Loucy (cell line): ENCODE results near the gene MALAT1.
A peak's percentile ranks its signal among the peaks of the same experiment; 100 is the strongest.

Experiments
- H2AFZ ChIP-seq: fragments of 200-600 bp; sonication (generic); 2 replicates; pipeline ENCODE4 v1.6.0; 2016; ENCODE audit warnings: antibody characterized with exemption, mild to moderate bottlenecking, low read length, moderate library complexity
- H3F3A ChIP-seq: fragments of 200-600 bp; 2 replicates; pipeline ENCODE4 v1.6.0; 2016; ENCODE audit warnings: antibody characterized with exemption, low read depth, mild to moderate bottlenecking
- H3K27me3 ChIP-seq: fragments of 200-600 bp; sonication (generic); 2 replicates; pipeline ENCODE4 v1.6.1; 2014; ENCODE audit warnings: low read length, mild to moderate bottlenecking; ENCODE audit not compliant: insufficient read depth, poor library complexity, severe bottlenecking
- H3K36me3 ChIP-seq: fragments of 200-600 bp; sonication (generic); 2 replicates; pipeline ENCODE4 v1.6.1; 2016; ENCODE audit warnings: low read length; ENCODE audit not compliant: insufficient read depth
- H3K4me1 ChIP-seq: fragments of 200-600 bp; sonication (generic); 2 replicates; pipeline ENCODE4 v1.5.1; 2014; ENCODE audit warnings: low read length, mild to moderate bottlenecking; ENCODE audit not compliant: insufficient read depth, poor library complexity, severe bottlenecking
- H3K4me2 ChIP-seq: fragments of 200-600 bp; sonication (generic); 2 replicates; pipeline ENCODE4 v1.6.0; 2014; ENCODE audit warnings: antibody characterized with exemption, low read length, low read depth, mild to moderate bottlenecking; ENCODE audit not compliant: poor library complexity, severe bottlenecking
- H3K4me3 ChIP-seq: fragments of 200-600 bp; sonication (generic); 2 replicates; pipeline ENCODE4 v1.5.1; 2014; ENCODE audit warnings: low read length, mild to moderate bottlenecking, mixed read lengths; ENCODE audit not compliant: poor library complexity, severe bottlenecking
- H3K79me2 ChIP-seq: fragments of 200-600 bp; sonication (generic); 2 replicates; pipeline ENCODE4 v1.6.1; 2014; ENCODE audit warnings: low read length; ENCODE audit not compliant: insufficient read depth
- H3K9ac ChIP-seq: fragments of 200-600 bp; sonication (generic); 2 replicates; pipeline ENCODE4 v1.6.0; 2014; ENCODE audit warnings: mild to moderate bottlenecking, low read depth, low read length, moderate library complexity; ENCODE audit not compliant: poor library complexity, severe bottlenecking
- H3K9me2 ChIP-seq: fragments of 200-600 bp; sonication (generic); replicated peaks from 2 replicates; pipeline ENCODE4 v1.6.1; 2016; ENCODE audit warnings: low read depth, low read length, mixed read lengths
- H3K9me3 ChIP-seq: fragments of 200-600 bp; sonication (generic); 2 replicates; pipeline ENCODE4 v1.6.1; 2014; ENCODE audit warnings: mild to moderate bottlenecking, antibody characterized with exemption, low read length, low read depth; ENCODE audit not compliant: insufficient read depth
- H4K20me1 ChIP-seq: fragments of 200-600 bp; sonication (generic); 2 replicates; pipeline ENCODE4 v1.6.0; 2014; ENCODE audit warnings: antibody characterized with exemption, low read length, mild to moderate bottlenecking; ENCODE audit not compliant: insufficient read depth, poor library complexity, severe bottlenecking
- CTCF ChIP-seq: fragments of 200-600 bp; sonication (generic); conservative IDR thresholded peaks from 2 replicates; pipeline ENCODE4 v1.5.1; 2014; ENCODE audit warnings: mild to moderate bottlenecking, antibody characterized with exemption, low read length
- EZH2phosphoT487 ChIP-seq: fragments of 200-600 bp; IDR thresholded peaks from 2 replicates; pipeline ENCODE4 v1.6.1; 2018; ENCODE audit warnings: antibody characterized with exemption, mild to moderate bottlenecking, moderate library complexity, borderline replicate concordance

MALAT1 gene

GRCh38 chr11:65454311-65454695, 44.5 kb upstream of the MALAT1 start:
- H3K9me3 ChIP-seq: no peaks in the 10 kb centered on the region
- H3K9me2 ChIP-seq: no peaks in the 10 kb centered on the region
- peaks cover 11% of the 10 kb centered on the region; the same call in 1 of the 2 replicates for H3K79me2 ChIP-seq
- H3K4me3 ChIP-seq: peak overlapping the region; percentile 72
- H3K9ac ChIP-seq: peak overlapping the region; percentile 67
- no peaks in the 10 kb centered on the region for H3K27me3 ChIP-seq
- H3F3A ChIP-seq: no peaks in the 10 kb centered on the region
- H4K20me1 ChIP-seq: no peaks in the 10 kb centered on the region
- H2AFZ ChIP-seq: peak overlapping the region; percentile 95
- no peaks in the 10 kb centered on the region for H3K36me3 ChIP-seq
- no peak for TF ChIP-seq EZH2phosphoT487
- no peak for TF ChIP-seq CTCF
- H3K4me1 ChIP-seq: peaks cover 18% of the 10 kb centered on the region
- H3K4me2 ChIP-seq: peak overlapping the region; percentile 80

- Histone ChIP-seq H3K4me2 (peak overlapping the region; percentile 80), H3K9ac (peak overlapping the region; percentile 67), H3K9me3 (no peaks in the 10 kb centered on the region), H3K4me3 (peak overlapping the region; percentile 72), H3K27me3 (no peaks in the 10 kb centered on the region), H3K4me1 (peaks cover 23% of the 10 kb centered on the region), H4K20me1 (no peaks in the 10 kb centered on the region), H3K79me2 (peaks cover 11% of the 10 kb centered on the region; the same call in 1 of the 2 replicates), H3K36me3 (no peaks in the 10 kb centered on the region), H2AFZ (peak overlapping the region; percentile 95), H3K9me2 (no peaks in the 10 kb centered on the region), H3F3A (no peaks in the 10 kb centered on the region)
- no peak for TF ChIP-seq EZH2phosphoT487
- peak; percentile 45 for TF ChIP-seq CTCF
Observed at GRCh38 chr11:65454696-65455456, 44.0 kb upstream of the MALAT1 start.

GRCh38 chr11:65456418-65456817, 42.4 kb upstream of the MALAT1 start:
- no peaks in the 10 kb centered on the region for H3K9me2 ChIP-seq
- H3K4me1 ChIP-seq: peaks cover 23% of the 10 kb centered on the region
- peak overlapping the region; percentile 72 for H3K4me3 ChIP-seq
- H3K9ac ChIP-seq: peak overlapping the region; percentile 12
- no peaks in the 10 kb centered on the region for H3K36me3 ChIP-seq
- no peaks in the 10 kb centered on the region for H3K27me3 ChIP-seq
- peaks cover 11% of the 10 kb centered on the region; the same call in 1 of the 2 replicates for H3K79me2 ChIP-seq
- no peak overlapping the region for H2AFZ ChIP-seq
- TF ChIP-seq CTCF (no peak), EZH2phosphoT487 (no peak)
- no peaks in the 10 kb centered on the region for H4K20me1 ChIP-seq
- H3K4me2 ChIP-seq: peak overlapping the region; percentile 80
- H3K9me3 ChIP-seq: no peaks in the 10 kb centered on the region
- no peaks in the 10 kb centered on the region for H3F3A ChIP-seq
